Prostate gland (tissue), 2 donors: ENCODE measurements around the gene TSPAN15.

Source experiments
- POLR2AphosphoS5 ChIP-seq: sonication (generic); formaldehyde crosslinking; IDR thresholded peaks from one replicate; pipeline ENCODE4 v1.6.1; 2017; ENCODE audit warnings: antibody characterized with exemption
- TF ChIP-seq, protein P1 (sequence below), 4 experiments: fragments of 200-600 bp in 2 of 4; fragments of 450-650 bp in 2 of 4; sonication (generic) in 2 of 4; IDR thresholded peaks; 1 replicate in 3 of 4; 2 replicates in 1 of 4; pipeline ENCODE4 v1.5.1; 2016 to 2019; ENCODE audit warnings: antibody characterized with exemption in 4 of 4, mild to moderate bottlenecking in 2 of 4, moderate library complexity in 2 of 4

DNA sequence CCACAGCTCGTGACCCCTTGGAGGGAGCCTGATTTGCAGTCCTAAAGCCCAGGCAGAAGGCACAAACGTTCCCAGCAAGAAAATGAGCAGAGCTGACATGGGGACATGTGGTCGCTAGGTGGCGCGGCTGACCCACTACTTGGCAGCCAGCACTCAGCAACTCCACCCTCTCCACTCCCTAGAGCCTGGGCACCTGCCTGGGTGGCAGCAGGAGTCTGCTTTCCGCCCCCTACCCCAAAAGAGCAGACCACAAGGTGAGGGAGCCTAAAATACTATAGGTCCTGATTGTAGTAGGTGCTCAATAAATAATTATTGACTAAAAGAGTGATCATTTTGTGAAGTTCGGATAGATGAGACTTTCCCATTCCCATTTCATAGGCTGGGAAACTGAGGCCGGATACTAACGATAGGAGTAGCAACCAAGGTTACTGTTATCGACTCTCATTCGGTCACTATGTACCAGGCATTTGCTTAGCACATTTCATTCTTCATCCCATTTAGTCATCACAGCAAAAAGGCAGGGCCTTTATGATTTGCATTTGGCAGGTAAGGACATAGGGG, 64.5 kb downstream of the TSPAN15 start:
- TF ChIP-seq, protein P1, sequence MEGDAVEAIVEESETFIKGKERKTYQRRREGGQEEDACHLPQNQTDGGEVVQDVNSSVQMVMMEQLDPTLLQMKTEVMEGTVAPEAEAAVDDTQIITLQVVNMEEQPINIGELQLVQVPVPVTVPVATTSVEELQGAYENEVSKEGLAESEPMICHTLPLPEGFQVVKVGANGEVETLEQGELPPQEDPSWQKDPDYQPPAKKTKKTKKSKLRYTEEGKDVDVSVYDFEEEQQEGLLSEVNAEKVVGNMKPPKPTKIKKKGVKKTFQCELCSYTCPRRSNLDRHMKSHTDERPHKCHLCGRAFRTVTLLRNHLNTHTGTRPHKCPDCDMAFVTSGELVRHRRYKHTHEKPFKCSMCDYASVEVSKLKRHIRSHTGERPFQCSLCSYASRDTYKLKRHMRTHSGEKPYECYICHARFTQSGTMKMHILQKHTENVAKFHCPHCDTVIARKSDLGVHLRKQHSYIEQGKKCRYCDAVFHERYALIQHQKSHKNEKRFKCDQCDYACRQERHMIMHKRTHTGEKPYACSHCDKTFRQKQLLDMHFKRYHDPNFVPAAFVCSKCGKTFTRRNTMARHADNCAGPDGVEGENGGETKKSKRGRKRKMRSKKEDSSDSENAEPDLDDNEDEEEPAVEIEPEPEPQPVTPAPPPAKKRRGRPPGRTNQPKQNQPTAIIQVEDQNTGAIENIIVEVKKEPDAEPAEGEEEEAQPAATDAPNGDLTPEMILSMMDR (IDR thresholded peaks at IDR 0.05), result peak; percentile 39 to 79 (median 72)
- no peak for TF ChIP-seq POLR2AphosphoS5
